Tongue (tissue), 3 donors: ENCODE data around the gene SHTN1. TPM values are rescaled to one million over a fixed set of nuclear protein-coding genes. Genes with fewer than 3 reads are reported as not detected.

Experiments used
- DNase-seq: peaks from one replicate; pipeline ENCODE4 v3.0.0-alpha.2; 2015
- small RNA-seq: library from RNA; depleted of rRNA; stranded (forward); fragments of <200 nt; gene quantifications from one replicate; pipeline ENCODE3, GENCODE V24; 2014; ENCODE audit warnings: low replicate concordance
- total RNA-seq: library from RNA; depleted of rRNA; stranded (reverse); fragments of >200 nt; gene quantifications from one replicate; pipeline ENCODE4 v1.2.3, GENCODE V29; 2014

SHTN1 gene
- total RNA-seq, 1 donor from 2014 or later, result 6.4 TPM

- no peak for DNase-seq
These were observed 170.7 kb downstream of the SHTN1 start for GRCh38 chr10:116833986-116834985.

GRCh38 chr10:116831790-116832189 lies 173.2 kb downstream of the SHTN1 start:
- no peak for DNase-seq

Small RNAs within 50 kb of the gene (small RNA-seq; reads per million reads assigned to genes)
- not detected for gene AC012308.1

Other genes starting within 250 kb of the SHTN1 start
- 0.31 TPM for gene ENO4, start 155.7 kb downstream of the SHTN1 start, total RNA-seq
- not detected for gene VAX1, start 133.1 kb upstream of the SHTN1 start, total RNA-seq
- not detected for gene KCNK18, start 192.3 kb upstream of the SHTN1 start, total RNA-seq
- 3.1 TPM for gene SLC18A2, start 235.9 kb upstream of the SHTN1 start, total RNA-seq